GM18867 (cell line): ENCODE data around the gene ERCC4.
A peak's percentile ranks its signal among the peaks of the same experiment; 100 is the strongest.
"Not testable (repeated sequence)": the region's sequence is repeated elsewhere in the genome, so short reads cannot be mapped to it uniquely, and the experiment has no call there.

ENCODE experiments used
- ATAC-seq: cut with Tn5 transposase; IDR thresholded peaks from one replicate; pipeline ENCODE4 v1.9.1; 2021; ENCODE audit warnings: mild to moderate bottlenecking, moderate library complexity; ENCODE audit not compliant: unreplicated experiment

The ERCC4 gene

DNA sequence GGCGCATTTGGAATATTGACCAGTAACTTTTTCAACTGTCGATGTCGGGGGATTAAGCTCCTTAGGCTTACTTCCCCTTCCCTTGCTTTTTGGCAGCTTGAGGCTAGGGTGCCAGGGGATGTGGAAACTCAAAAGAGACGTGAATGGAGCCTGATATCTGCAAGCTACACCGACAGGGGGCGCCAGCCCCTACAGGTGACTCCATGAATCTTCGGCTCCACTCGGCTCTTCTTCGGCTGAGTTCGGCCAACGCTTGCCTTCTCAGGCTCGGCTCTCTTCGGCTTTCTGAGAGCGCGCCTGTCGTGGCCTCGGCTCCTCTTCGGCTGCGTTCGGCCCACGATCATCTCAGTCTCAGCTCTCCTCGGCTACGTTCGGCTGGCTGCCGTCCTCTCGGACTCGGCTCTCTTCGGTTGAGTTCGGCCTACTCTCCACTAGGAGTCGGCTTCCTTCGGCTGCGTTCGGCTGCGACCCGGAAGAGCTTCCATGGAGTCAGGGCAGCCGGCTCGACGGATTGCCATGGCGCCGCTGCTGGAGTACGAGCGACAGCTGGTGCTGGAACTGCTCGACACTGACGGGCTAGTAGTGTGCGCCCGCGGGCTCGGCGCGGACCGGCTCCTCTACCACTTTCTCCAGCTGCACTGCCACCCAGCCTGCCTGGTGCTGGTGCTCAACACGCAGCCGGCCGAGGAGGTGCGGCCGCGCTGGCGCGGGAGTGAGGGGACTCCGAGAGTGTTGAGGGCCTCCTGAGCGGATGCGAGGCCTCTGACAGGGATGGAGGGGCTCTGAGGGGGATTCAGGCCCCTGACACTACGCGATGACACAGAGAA is at the start of gene ERCC4:
Gene ERCC4 (plus strand): TSS at position 472 of the 827 bp plus-strand sequence. CDS start 12 bp downstream, at position 484.
- ATAC-seq, result peak; percentile 98

DNA sequence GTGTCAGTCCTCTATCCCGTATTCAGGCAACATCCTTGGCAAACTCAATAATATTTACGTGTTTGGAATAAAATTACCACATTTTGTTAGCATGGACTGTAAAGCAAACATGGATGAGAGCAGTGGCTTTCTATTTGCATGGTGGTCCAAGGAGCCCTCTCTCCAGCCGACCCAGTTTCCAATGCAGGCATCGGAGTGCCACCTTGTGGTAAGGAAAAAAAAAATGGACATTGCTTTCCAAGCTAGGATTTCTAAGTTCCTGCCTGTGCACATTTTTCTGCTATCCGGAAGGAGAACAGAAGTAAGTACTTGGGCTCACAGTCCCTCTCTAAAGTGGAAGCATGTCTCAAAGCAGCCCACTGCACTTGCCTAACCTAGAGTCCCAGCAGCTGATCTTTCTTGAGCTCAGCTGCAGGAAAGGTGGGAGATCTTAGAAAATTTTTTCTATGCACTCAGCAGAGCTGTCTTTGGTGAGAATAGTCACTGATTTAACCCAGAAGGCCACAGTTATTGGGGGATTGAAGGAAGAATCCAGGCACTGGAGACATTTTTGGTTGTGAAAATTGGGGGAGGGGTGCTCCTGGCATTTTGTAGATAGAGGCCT is 46.0 kb upstream of the ERCC4 start:
- ATAC-seq, result no peak

DNA sequence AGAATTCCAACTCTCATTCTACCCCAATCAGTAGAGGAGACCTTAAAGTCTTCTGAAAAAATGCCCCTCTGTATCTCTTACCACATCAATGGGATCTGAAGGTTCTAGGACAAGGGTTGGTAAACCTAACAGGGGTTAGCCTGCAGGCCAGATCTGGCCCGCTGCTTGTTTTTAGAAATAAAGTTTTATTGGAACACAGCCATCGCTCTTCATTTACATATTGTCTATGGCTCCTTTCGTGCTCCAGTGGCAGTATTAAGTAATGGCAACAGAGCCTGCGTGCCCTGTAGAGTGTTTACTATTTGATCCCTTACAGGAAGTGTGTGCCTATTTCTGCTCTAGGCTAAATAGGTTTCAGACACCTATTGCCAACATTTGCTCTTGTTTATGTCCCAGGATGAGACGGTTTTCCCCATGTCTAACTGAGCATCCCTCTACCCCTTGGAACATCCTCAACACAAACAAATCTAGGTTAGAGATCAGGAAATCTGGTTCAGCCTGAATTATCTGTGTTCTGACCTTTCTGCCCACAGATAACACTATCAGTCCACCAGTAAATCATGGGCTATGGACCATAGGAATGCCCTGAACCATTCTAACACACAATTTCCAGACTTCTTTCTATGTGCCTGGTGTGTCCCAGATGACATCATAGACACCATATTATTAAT is 44.2 kb upstream of the ERCC4 start:
- ATAC-seq, result no peak

DNA sequence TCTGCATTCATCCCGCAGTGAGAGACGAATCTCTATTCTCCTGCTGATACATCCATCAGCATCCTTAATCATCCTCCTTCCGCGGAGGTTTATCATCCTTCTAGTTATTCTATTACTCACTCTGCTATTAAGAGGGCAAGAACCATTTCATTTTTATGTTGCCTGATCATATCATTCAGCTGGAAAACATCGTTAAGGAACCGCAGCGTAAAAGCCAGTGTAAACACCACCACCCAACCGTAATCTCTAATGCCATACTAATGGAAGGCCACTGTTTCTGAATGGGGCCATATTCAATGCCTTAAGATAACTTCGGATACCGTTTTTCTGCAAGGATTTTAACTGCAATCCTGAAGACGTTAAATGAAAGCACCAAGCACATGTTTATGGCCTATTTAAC is 36.7 kb upstream of the ERCC4 start:
- no peak for ATAC-seq

DNA sequence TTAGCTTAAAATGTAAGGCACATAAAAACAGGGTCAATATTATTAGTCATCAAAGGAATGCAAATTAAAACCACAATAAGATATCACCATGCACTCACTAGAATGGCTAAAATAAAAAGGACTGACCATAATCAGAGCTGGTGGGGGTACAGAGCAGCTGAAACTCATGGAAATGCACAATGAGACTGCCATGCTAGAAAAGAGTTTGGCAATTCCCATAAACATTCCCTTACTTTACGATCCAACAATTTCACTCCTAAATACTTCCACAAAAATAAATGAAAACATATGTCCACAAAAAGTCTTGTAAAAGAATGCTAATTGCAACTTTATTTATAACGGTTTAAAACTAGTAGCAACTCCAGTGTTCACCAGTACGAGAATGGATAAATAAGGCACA is 36.1 kb upstream of the ERCC4 start:
- no peak for ATAC-seq

DNA sequence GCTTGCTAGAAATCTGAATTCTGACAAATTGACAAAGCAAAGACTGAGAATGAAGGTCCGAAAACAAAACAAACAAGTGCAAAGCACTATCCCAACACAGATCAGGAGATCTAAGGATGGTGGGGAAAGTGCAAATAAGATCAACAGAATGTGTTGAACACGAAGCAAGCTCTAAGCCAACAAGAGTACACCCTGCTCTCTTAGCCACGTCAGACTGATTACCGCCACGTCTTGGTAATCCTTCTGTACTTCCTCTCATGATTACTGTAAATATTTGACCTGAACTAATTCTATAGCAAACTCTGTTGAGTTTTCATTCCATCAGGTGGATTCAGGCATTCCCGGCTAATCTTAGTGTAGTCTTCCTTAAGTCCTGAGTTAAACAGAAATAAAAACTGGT is 34.3 kb upstream of the ERCC4 start:
- ATAC-seq, result no peak

DNA sequence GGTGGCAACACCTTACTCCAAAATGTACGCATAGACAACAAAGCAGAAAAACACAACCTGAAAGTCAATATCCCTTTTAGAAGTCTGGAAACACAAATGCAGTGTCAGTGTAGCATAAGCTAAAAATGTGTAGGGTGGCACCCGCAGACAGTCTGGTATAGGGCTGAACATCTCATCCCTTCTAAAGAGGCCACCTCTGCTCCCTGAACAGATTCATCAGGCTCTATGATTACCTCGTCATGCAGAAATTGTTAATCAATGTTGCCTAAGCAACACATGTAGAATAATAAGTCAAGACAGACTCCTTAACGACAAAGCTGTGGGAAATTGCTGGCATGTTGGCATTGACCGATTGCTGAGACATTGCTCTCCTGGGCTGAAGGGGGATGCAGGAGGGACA is 33.3 kb upstream of the ERCC4 start:
- no peak for ATAC-seq

DNA sequence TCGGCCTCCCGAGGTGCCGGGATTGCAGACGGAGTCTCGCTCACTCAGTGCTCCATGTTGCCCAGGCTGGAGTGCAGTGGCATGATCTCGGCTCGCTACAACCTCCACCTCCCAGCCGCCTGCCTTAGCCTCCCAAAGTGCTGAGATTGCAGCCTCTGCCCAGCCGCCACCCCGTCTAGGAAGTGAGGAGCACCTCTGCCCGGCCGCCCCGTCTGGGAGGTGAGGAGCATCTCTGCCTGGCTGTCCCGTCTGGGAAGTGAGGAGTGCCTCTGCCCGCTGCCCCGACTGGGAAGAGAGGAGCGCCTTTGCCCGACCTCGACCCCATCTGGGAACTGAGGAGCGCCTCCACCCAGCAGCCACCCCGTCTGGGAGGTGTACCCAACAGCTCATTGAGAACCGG is 30.6 kb upstream of the ERCC4 start:
- not testable (repeated sequence) for ATAC-seq

DNA sequence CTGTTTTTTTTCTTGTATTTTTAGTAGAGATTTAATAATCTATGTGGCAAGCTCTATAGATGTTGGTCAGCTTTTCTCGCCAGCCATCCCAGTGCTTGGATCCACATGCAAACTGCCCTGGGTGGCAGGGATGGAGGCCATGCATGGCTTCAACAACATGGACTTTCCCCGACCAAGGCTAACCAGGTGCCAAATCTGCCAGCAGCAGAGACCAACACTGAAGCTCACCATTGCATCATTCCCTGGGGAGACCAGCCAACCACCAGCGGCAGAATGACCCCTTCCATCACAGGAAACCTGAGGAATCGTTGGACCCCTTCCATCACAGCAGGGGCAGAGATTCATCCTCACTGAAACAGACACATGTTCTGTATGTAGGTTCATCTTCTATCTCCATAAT is 27.7 kb upstream of the ERCC4 start:
- no peak for ATAC-seq

DNA sequence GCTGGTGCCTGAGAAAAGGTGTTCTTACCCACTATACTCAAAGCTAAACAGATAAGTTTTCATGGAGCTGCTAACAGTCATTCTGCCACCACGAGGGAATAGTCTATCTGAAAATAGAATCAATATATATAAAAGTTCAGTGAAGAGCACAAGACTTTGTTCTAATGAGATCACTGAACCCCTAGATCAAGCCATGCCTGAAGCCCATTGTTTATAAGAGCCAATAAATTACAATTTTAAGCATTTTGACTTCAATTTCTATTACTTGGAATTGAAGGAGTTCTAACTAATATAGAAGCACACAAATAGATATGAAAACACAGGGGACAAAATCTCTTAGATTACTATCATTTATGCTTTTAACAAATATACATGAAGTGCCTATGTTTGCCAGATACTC is 24.4 kb upstream of the ERCC4 start:
- no peak for ATAC-seq

DNA sequence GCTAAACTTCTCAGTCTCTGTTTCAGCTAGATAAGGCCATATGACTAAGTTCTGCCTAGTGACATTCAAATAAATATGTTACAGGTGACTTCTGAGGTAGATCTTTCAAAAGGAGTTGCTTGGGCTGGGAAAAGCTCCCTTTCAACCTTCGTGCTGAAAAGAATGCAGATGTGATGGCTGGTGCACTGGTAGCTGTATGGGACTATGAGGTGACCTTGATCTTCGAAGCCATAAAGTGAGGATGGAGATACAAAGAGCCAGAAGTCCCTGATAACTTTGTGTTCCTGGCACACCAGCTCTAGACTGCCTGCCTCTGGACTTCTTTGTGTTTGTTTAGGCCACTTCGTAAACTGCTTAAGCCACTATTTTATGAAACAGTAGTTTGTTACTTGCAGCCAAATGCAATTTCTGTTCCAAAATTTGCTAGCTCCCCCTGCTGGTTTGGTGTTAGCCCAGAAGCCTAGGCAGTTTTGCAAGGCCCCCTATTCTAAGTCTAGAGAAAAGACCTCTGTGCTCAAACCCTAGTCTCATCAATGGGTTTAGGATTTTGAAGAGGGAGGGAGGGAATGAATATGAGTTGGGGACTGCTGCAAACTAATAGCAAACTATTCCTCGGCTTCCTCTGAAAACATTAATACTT is 23.3 kb upstream of the ERCC4 start:
- no peak for ATAC-seq

DNA sequence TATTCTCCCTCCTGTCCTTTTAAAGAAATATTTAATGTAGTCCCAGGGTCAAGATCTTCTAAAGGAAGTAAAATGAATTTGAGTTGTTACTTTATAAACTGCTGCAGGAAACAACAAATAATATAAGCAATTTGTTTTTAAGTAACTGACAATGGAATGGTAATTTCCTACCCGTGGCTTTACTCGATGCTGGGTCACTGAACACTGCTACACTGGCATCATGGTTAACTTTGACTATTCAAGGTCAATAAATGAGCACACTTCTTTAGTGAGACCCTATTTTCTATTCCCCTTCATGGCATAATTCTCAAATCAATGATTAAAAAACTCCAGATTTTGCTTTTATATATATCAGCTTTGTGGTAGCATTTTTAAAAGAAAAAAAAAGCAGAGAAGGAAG is 22.1 kb upstream of the ERCC4 start:
- no peak for ATAC-seq

DNA sequence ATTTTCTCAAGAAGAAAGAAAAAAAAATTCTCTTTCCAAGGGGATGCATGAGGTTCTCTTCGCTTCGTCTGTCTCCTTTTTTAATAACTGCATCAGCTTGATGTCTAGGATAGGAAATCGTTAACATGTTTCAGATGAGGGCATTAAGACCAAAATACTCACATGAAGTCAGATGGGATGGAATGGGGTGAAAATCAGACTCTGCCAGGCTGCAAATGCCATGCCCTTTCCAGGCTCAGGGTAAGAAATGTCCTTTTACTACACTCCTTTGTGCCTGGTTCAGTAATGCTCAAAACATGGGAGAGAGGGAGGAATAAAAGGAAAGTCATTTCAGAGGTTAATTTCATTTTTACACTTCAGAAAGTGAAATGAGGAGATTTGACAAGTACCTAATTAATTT is 21.7 kb upstream of the ERCC4 start:
- ATAC-seq, result no peak

DNA sequence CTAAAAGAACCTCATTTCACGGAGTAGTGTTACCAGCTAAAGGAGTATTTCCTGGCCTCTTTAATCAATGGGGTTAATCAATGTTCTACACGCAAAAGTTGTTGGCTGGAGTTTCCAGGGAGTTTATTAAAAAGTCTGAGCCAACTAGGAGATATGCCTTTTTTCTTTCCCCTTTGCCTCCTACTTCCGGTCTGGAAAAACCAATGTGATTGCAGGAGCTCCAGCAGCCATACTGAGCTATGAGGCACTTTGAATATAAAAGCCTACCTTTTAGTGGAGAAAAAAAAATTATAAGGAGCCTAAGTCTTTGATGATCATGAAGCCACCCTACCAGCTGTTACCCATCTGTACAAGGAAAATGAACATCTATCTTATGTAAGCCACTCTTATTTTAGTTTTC is 17.9 kb upstream of the ERCC4 start:
- no peak for ATAC-seq

DNA sequence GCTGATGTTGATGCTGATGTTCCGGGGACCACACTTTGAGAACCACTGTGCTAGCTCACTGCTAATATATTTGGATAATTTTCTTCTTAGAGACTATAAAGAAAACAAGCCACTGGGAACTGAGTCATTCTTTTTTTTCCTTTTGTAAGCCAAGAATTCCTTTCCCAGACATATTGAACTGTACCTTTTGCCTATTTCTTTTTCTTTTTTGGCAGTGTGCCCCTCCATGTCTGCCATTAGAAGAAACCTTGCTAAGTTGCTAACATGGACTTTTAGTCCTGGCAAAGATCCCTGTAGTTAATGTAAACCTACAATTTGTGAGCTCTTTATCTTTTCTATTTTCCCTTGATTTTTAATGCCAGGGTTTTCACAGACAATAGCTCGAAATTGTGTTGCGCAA is 17.3 kb upstream of the ERCC4 start:
- no peak for ATAC-seq

DNA sequence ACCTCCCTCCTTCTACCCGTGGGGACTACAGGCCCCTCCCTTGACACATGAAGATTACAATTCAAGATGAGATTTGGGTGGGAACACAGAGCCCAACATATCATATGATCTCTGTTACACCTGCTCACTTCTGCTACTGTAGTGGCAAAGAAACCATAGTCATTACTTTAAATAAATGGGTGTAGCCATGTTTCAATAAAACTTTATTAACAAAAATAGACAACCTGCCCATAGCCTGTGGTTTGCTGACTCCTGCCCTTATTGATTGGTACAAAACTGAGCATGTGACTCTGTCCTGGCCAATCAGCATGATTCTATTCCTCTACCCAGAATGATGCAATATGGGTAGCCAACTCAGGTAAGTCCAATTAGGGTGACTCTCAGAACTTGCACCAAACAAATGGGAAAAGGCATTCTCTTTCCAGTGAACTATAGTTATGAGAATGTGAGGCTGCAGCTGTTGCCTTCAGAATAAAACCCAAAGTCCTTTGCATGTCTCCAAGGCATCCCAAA is 15.7 kb upstream of the ERCC4 start:
- no peak for ATAC-seq

DNA sequence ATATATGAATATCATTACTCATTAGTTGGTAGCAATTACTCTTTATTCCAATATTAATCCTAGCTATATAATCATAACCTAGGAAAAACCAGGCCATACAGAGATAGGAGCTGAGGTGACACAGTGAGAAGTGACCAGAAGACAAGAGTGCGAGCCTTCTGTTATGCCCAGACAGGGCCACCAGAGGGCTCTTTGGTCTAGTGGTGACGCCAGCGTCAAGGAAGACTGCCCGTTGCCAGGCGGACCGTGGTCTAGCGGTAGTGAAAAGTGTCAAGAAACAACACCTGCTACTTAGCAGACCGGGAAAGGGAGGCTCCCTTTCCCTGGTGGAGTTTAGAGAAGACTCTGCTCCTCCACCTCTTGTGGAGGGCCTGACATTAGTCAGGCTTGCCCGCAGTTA is 15.1 kb upstream of the ERCC4 start:
- ATAC-seq, result not testable (repeated sequence)

DNA sequence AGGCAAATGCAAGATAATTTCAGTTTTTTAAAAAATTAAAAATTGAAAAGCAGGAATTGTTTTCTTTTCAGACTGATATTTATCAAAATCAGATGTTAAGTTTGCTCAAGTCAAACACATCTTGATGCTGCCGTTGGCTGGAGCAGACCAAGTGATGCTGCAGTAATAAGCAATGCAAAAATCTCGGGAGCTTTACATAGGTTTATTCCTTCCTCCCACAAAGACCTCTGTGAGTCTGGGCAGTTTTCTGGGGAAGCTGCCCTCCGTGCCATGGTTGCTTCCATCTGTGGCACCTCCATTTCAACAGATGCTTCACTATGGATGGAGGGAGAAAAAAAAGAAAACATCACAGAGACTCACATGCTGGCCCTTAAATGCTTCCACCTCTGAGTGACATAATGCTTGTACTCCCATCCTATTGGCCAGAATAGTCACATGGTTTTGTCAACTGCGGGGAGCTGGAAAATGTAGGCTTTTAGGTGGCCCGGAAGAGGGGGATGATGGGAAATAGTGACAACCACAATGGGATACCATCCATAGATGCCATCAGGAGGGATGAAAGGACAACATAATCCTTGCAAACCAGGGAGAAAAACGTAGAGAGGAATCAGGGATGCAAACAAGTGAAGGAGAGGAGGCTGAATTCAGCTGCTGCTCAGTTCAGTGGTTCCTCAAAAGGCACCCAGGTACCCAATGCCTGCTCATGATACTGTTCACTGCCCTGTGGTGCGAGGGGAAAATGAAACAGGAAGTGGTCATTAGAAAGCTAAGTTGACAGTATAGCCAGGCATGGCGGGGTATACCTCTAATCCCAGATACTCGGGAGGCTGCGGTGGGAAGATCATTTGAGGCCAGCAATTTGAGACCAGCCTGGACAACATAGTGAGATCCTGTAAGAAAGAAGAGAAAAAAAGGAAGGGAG is 13.5 kb upstream of the ERCC4 start:
- no peak for ATAC-seq

DNA sequence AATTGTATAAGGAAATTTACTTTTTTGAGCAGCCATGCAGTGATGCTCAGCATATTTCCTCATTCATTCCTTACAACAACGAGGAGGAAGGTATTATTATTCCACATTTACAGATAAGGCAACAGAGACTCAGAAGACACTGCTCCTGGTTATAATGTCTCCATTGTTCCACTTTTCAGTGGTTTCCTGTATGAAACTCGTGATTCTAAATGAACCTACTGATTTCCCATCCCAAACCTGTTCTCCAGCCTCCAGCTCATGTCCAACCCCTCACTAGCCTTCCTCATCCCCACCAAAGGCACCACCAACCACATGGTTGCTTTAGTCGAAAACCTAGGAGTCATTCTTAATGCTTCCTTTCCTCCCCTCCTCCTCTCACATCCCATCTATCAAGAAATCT is 12.5 kb upstream of the ERCC4 start:
- no peak for ATAC-seq

DNA sequence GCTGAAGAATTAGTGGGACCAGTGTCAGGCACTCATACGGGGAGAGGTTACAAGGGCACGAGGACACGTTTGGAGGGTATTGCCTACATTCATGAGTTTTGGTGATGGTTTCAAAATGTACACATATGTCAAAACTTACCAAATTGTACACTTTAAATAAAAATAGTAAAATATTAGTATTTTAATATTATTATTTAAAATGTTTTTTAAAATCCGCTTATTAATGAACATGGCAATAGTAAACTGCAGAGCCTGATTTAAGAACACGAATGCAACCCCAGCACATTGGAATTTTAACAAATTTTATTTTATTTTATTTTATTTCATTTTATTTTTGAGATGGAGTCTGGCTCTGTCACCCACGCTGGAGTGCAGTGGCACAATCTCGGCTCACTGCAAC is 10.9 kb upstream of the ERCC4 start:
- no peak for ATAC-seq
